Neural progenitor cell (in vitro differentiated cells): Measurements from ENCODE around the gene ADAMTS12. TPM values are rescaled to one million over a fixed set of nuclear protein-coding genes. Genes with fewer than 3 reads are reported as not detected.

Experiments
- DNase-seq: peaks from one replicate; pipeline ENCODE4 v3.0.0-alpha.2; 2016; ENCODE audit warnings: low spot score
- H2AFZ ChIP-seq: fragments of 200-600 bp; sonication (generic); replicated peaks from 2 replicates; pipeline ENCODE4 v1.6.1; 2016; ENCODE audit warnings: antibody characterized with exemption
- H3F3A ChIP-seq: fragments of 200-600 bp; sonication (generic); 2 replicates; pipeline ENCODE4 v1.6.1; 2016; ENCODE audit warnings: antibody characterized with exemption, low read depth
- H3K27ac ChIP-seq: fragments of 200-600 bp; sonication (generic); 2 replicates; pipeline ENCODE4 v1.5.1; 2016; ENCODE audit warnings: mild to moderate bottlenecking
- H3K27me3 ChIP-seq: fragments of 200-600 bp; sonication (generic); 2 replicates; pipeline ENCODE4 v1.6.1; 2016; ENCODE audit warnings: mild to moderate bottlenecking, moderate library complexity
- H3K36me3 ChIP-seq: fragments of 200-600 bp; sonication (generic); 2 replicates; pipeline ENCODE4 v1.5.1; 2016
- H3K4me1 ChIP-seq: fragments of 200-600 bp; sonication (generic); 2 replicates; pipeline ENCODE4 v1.6.1; 2016; ENCODE audit warnings: mixed run types
- H3K4me2 ChIP-seq: fragments of 200-600 bp; sonication (generic); 2 replicates; pipeline ENCODE4 v1.6.1; 2016
- H3K4me3 ChIP-seq: fragments of 200-600 bp; sonication (generic); 2 replicates; pipeline ENCODE4 v1.5.1; 2016
- H3K79me2 ChIP-seq: fragments of 200-600 bp; sonication (generic); 2 replicates; pipeline ENCODE4 v1.6.1; 2016; ENCODE audit warnings: low read depth
- H3K9ac ChIP-seq: fragments of 200-600 bp; sonication (generic); 2 replicates; pipeline ENCODE4 v1.6.1; 2016
- H3K9me3 ChIP-seq: fragments of 200-600 bp; sonication (generic); 2 replicates; pipeline ENCODE4 v1.5.1; 2016; ENCODE audit warnings: low read depth
- H4K20me1 ChIP-seq: fragments of 200-600 bp; sonication (generic); 2 replicates; pipeline ENCODE4 v1.6.1; 2016; ENCODE audit warnings: low read depth
- H3K27ac Mint-ChIP-seq: 3 replicates; pipeline ENCODE4 v1.8.0; 2021; ENCODE audit warnings: mixed read lengths
- H3K27me3 Mint-ChIP-seq: 2 replicates; pipeline ENCODE4 v1.8.0; 2022; ENCODE audit warnings: low read depth, mild to moderate bottlenecking, inconsistent platforms, moderate library complexity, mixed read lengths; ENCODE audit not compliant: insufficient read depth
- H3K36me3 Mint-ChIP-seq: 3 replicates; pipeline ENCODE4 v1.8.0; 2021; ENCODE audit warnings: mixed read lengths
- H3K4me1 Mint-ChIP-seq: 3 replicates; pipeline ENCODE4 v1.8.0; 2021; ENCODE audit warnings: mixed read lengths
- H3K4me3 Mint-ChIP-seq: 3 replicates; pipeline ENCODE4 v1.8.0; 2021; ENCODE audit warnings: mild to moderate bottlenecking, moderate library complexity, mixed read lengths
- H3K9me3 Mint-ChIP-seq: 3 replicates; pipeline ENCODE4 v1.8.0; 2020; ENCODE audit warnings: mixed read lengths
- CTCF ChIP-seq: fragments of 200-600 bp; sonication (generic); IDR thresholded peaks from 2 replicates; pipeline ENCODE4 v1.5.1; 2017; ENCODE audit warnings: antibody characterized with exemption, mild to moderate bottlenecking
- EZH2 ChIP-seq: fragments of 200-600 bp; sonication (generic); IDR thresholded peaks from 2 replicates; pipeline ENCODE4 v1.6.1; 2017; ENCODE audit warnings: antibody characterized with exemption, mild to moderate bottlenecking, moderate library complexity
- EZH2phosphoT487 ChIP-seq: fragments of 200-600 bp; sonication (generic); IDR thresholded peaks from 2 replicates; pipeline ENCODE4 v1.6.1; 2017; ENCODE audit warnings: antibody characterized with exemption
- total RNA-seq: library from RNA; depleted of rRNA; stranded (reverse); fragments of >200 nt; gene quantifications from 2 replicates; pipeline ENCODE4 v1.2.3, GENCODE V29; 2015; ENCODE audit warnings: low replicate concordance

ADAMTS12 gene
- total RNA-seq, 1 donor from 2014 or later, result 15.6 TPM

- peaks cover 7% of the 10 kb centered on the region for H3K4me1 ChIP-seq
- H3K4me1 Mint-ChIP-seq, result peaks cover 7% of the 10 kb centered on the region
- no peaks in the 10 kb centered on the region for H3K9me3 ChIP-seq
- no peak overlapping the region for H3K4me2 ChIP-seq
- peaks cover 12% of the 10 kb centered on the region for H3K79me2 ChIP-seq
- H2AFZ ChIP-seq, result no peak overlapping the region
- no peak overlapping the region for H3K4me3 ChIP-seq
- DNase-seq, result no peak
- H3K9me3 Mint-ChIP-seq, result peaks cover 3% of the 10 kb centered on the region
- no peaks in the 10 kb centered on the region for H3F3A ChIP-seq
- no peaks in the 10 kb centered on the region for H3K27me3 ChIP-seq
- no peak overlapping the region for H3K4me3 Mint-ChIP-seq
- H3K36me3 Mint-ChIP-seq, result peaks cover 3% of the 10 kb centered on the region
- TF ChIP-seq CTCF (no peak), EZH2 (no peak), EZH2phosphoT487 (no peak)
- no peak overlapping the region for H3K27ac ChIP-seq
- H3K36me3 ChIP-seq, result no peaks in the 10 kb centered on the region
- H4K20me1 ChIP-seq, result no peaks in the 10 kb centered on the region
- H3K27ac Mint-ChIP-seq, result no peak overlapping the region
- H3K27me3 Mint-ChIP-seq, result peaks cover 3% of the 10 kb centered on the region
- no peak overlapping the region for H3K9ac ChIP-seq
These were observed 63.0 kb downstream of the ADAMTS12 start for GRCh38 chr5:33828626-33829308.

- DNase-seq, result no peak
- Mint-ChIP-seq H3K9me3 (no peaks in the 10 kb centered on the region), H3K27me3 (peaks cover 3% of the 10 kb centered on the region), H3K4me3 (no peak overlapping the region), H3K27ac (no peak overlapping the region), H3K4me1 (peaks cover 7% of the 10 kb centered on the region), H3K36me3 (no peaks in the 10 kb centered on the region)
- Histone ChIP-seq H3K4me2 (no peak overlapping the region), H3K36me3 (no peaks in the 10 kb centered on the region), H3K4me1 (peaks cover 4% of the 10 kb centered on the region), H2AFZ (no peak overlapping the region), H3K9me3 (no peaks in the 10 kb centered on the region), H3F3A (no peaks in the 10 kb centered on the region), H3K27ac (no peak overlapping the region), H3K4me3 (no peak overlapping the region), H4K20me1 (no peaks in the 10 kb centered on the region), H3K9ac (no peak overlapping the region), H3K27me3 (no peaks in the 10 kb centered on the region), H3K79me2 (peaks cover 6% of the 10 kb centered on the region)
- TF ChIP-seq EZH2 (no peak), CTCF (no peak), EZH2phosphoT487 (no peak)
These were observed 63.9 kb downstream of the ADAMTS12 start for GRCh38 chr5:33827885-33828284.

GRCh38 chr5:33827018-33827707 is 64.6 kb downstream of the ADAMTS12 start:
- H3K27ac Mint-ChIP-seq, result no peak overlapping the region
- no peak overlapping the region for H3K4me3 Mint-ChIP-seq
- peaks cover 3% of the 10 kb centered on the region for H3K27me3 Mint-ChIP-seq
- H3K27me3 ChIP-seq, result no peaks in the 10 kb centered on the region
- no peak overlapping the region for H3K9ac ChIP-seq
- no peaks in the 10 kb centered on the region for H3F3A ChIP-seq
- H3K4me3 ChIP-seq, result no peak overlapping the region
- no peaks in the 10 kb centered on the region for H4K20me1 ChIP-seq
- no peaks in the 10 kb centered on the region for H3K36me3 ChIP-seq
- DNase-seq, result no peak
- no peaks in the 10 kb centered on the region for H3K9me3 ChIP-seq
- peaks cover 2% of the 10 kb centered on the region for H3K79me2 ChIP-seq
- H3K4me1 Mint-ChIP-seq, result peaks cover 7% of the 10 kb centered on the region
- H3K4me2 ChIP-seq, result no peak overlapping the region
- no peak overlapping the region for H3K27ac ChIP-seq
- TF ChIP-seq EZH2, result no peak
- no peaks in the 10 kb centered on the region for H3K9me3 Mint-ChIP-seq
- no peaks in the 10 kb centered on the region for H3K36me3 Mint-ChIP-seq
- no peak overlapping the region for H2AFZ ChIP-seq
- peaks cover 4% of the 10 kb centered on the region for H3K4me1 ChIP-seq
